Fibroblast of the aortic adventitia (primary cell): Measurements from ENCODE around the gene PLCD1. TPM values are rescaled to one million over a fixed set of nuclear protein-coding genes. Genes with fewer than 3 reads are reported as not detected.
"Not testable (repeated sequence)": the region's sequence is repeated elsewhere in the genome, so short reads cannot be mapped to it uniquely, and the experiment has no call there.

Experiments
- DNase-seq: peaks from one replicate; pipeline ENCODE4 v3.0.0-alpha.2; 2010; ENCODE audit warnings: low read depth
- H3K4me3 ChIP-seq: 2 replicates; pipeline ENCODE4 v1.5.1; 2011; ENCODE audit warnings: low read depth, mild to moderate bottlenecking, control low read depth, low read length, moderate library complexity
- total RNA-seq: library from RNA; depleted of rRNA; stranded (reverse); fragments of >200 nt; gene quantifications from 2 replicates; pipeline ENCODE4 v1.2.3, GENCODE V29; 2012; ENCODE audit warnings: low replicate concordance
- TF ChIP-seq, protein P1 (sequence below): IDR thresholded peaks from 2 replicates; pipeline ENCODE4 v1.5.1; 2011; ENCODE audit warnings: mild to moderate bottlenecking, low read length, control low read depth, inconsistent platforms; ENCODE audit not compliant: insufficient read depth

Gene PLCD1
- total RNA-seq, 1 donor: 28.3 TPM

GRCh38 chr3:38038447-38038911, 9.0 kb upstream of the PLCD1 start:
- no peak for DNase-seq
- TF ChIP-seq, protein P1, sequence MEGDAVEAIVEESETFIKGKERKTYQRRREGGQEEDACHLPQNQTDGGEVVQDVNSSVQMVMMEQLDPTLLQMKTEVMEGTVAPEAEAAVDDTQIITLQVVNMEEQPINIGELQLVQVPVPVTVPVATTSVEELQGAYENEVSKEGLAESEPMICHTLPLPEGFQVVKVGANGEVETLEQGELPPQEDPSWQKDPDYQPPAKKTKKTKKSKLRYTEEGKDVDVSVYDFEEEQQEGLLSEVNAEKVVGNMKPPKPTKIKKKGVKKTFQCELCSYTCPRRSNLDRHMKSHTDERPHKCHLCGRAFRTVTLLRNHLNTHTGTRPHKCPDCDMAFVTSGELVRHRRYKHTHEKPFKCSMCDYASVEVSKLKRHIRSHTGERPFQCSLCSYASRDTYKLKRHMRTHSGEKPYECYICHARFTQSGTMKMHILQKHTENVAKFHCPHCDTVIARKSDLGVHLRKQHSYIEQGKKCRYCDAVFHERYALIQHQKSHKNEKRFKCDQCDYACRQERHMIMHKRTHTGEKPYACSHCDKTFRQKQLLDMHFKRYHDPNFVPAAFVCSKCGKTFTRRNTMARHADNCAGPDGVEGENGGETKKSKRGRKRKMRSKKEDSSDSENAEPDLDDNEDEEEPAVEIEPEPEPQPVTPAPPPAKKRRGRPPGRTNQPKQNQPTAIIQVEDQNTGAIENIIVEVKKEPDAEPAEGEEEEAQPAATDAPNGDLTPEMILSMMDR: no peak
- H3K4me3 ChIP-seq: no peak overlapping the region

GRCh38 chr3:38036906-38037305, 7.5 kb upstream of the PLCD1 start:
- no peak for DNase-seq
- TF ChIP-seq, protein P1: no peak
- no peak overlapping the region for H3K4me3 ChIP-seq

- no peak for DNase-seq
- no peak overlapping the region for H3K4me3 ChIP-seq
- TF ChIP-seq, protein P1: no peak
These were observed 6.8 kb upstream of the PLCD1 start for GRCh38 chr3:38036286-38036685.

- DNase-seq, H3K4me3 ChIP-seq: not testable (repeated sequence)
These were observed 4.9 kb upstream of the PLCD1 start for GRCh38 chr3:38034335-38034734.

GRCh38 chr3:38033586-38033985, 4.1 kb upstream of the PLCD1 start:
- not testable (repeated sequence) for DNase-seq, H3K4me3 ChIP-seq

DNA sequence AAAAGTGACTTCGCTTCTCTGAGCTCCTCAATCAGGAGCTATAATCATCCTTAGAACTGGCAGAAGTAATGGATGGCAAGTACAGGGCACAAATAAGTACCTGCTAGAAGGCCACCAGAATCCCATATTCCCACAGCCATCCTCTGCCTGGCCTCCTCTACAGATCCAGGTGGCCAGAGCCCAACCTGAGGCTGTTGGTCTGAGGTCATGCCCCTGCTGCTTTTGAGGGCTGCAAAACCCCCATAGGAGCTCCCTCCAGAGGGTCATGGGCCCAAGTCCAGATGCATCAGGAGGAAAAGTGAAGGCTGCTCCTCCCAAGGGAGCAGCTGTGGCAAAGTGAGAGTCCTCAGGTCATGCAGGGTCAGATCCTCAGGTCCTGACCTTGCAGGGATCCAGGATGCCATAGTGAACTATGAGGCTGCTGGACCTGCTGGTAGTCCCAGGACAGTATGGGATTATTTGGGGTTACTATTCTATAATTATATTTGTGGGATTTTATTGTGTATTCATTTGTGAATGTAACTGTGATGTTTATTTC, 3.0 kb upstream of the PLCD1 start:
- TF ChIP-seq, protein P1: no peak
- H3K4me3 ChIP-seq: no peak overlapping the region
- DNase-seq: no peak

- no peak overlapping the region for H3K4me3 ChIP-seq
- DNase-seq: peak; percentile 46
- TF ChIP-seq, protein P1: no peak
These were observed 1.9 kb upstream of the PLCD1 start for GRCh38 chr3:38031022-38031994.
